Esophagus muscularis mucosa (tissue), 4 donors: ENCODE results near the gene VMA21. TPM values are rescaled to one million over a fixed set of nuclear protein-coding genes. Genes with fewer than 3 reads are reported as not detected.

Experiments
- DNase-seq: peaks from one replicate; pipeline ENCODE4 v3.0.0-alpha.2; 2017; ENCODE audit errors: extremely low spot score
- H3K27ac ChIP-seq, 4 donors: fragments of 200-600 bp; sonication (generic); replicated peaks in 1 of 4; 1 replicate in 3 of 4; 2 replicates in 1 of 4; pipeline ENCODE4 v1.5.1; 2016 to 2019; ENCODE audit warnings: mild to moderate bottlenecking in 1 of 4
- H3K27me3 ChIP-seq, 4 donors: fragments of 200-600 bp; sonication (generic); one replicate each; pipeline versions ENCODE4 v1.5.1 to v1.6.0; 2016 to 2019
- H3K36me3 ChIP-seq, 4 donors: fragments of 200-600 bp; sonication (generic); one replicate each; pipeline ENCODE4 v1.5.1; 2016 to 2019
- H3K4me1 ChIP-seq, 4 donors: fragments of 200-600 bp; sonication (generic); one replicate each; pipeline ENCODE4 v1.5.1; 2016 to 2019
- H3K4me3 ChIP-seq, 4 donors: fragments of 200-600 bp; sonication (generic); 1 replicate in 2 of 4; 2 replicates in 2 of 4; pipeline ENCODE4 v1.5.1; 2016 to 2019; ENCODE audit warnings: mild to moderate bottlenecking in 4 of 4, moderate library complexity in 1 of 4
- H3K9me3 ChIP-seq, 4 donors: fragments of 200-600 bp; sonication (generic); 1 replicate in 3 of 4; 2 replicates in 1 of 4; pipeline ENCODE4 v1.5.1; 2016 to 2019
- CTCF ChIP-seq, 3 experiments: fragments of 200-600 bp in 2 of 3; fragments of 450-650 bp in 1 of 3; sonication (generic) in 2 of 3; IDR thresholded peaks; one replicate each; pipeline ENCODE4 v1.5.1; 2017 to 2019; ENCODE audit warnings: antibody characterized with exemption in 3 of 3, mild to moderate bottlenecking in 2 of 3, moderate library complexity in 1 of 3
- EP300 ChIP-seq: sonication (generic); formaldehyde crosslinking; IDR thresholded peaks from one replicate; pipeline ENCODE4 v1.6.1; 2017; ENCODE audit warnings: antibody characterized with exemption
- POLR2A ChIP-seq: fragments of 450-650 bp; IDR thresholded peaks from one replicate; pipeline ENCODE4 v1.6.1; 2017; ENCODE audit warnings: antibody characterized with exemption, moderate library complexity, mild to moderate bottlenecking, low read depth
- POLR2AphosphoS5 ChIP-seq, 2 donors: sonication (generic); formaldehyde crosslinking; IDR thresholded peaks; one replicate each; pipeline ENCODE4 v1.6.1; 2017; ENCODE audit warnings: antibody characterized with exemption in 2 of 2
- WGBS: methylation state at CpG from one replicate; pipeline ENCODE4 v1.1.5; 2018; 5-methylcytosine and 5-hydroxymethylcytosine counted together
- intact Hi-C: fragments of 100-400 bp; cut with DNase I; formaldehyde crosslinking; loops from one replicate; pipeline ENCODE4 v1.15.1; 2023
- total RNA-seq, 4 donors: library from RNA; depleted of rRNA; stranded (reverse); fragments of >200 nt; gene quantifications; one replicate each; pipeline versions ENCODE4 v1.1.0 to v1.2.1, GENCODE V29; 2016

Gene VMA21
- total RNA-seq, 4 donors from 2014 or later, result 17.9 to 28.3 (median 24.3) TPM

GRCh38 chrX:151365579-151365978 is 31.4 kb upstream of the VMA21 start:
- WGBS, result 63% methylated on average over 2 of the region's 2 CpGs

GRCh38 chrX:151370906-151371305 is 26.1 kb upstream of the VMA21 start:
- H3K9me3 ChIP-seq, result no peaks in the 10 kb centered on the region
- H3K36me3 ChIP-seq, result no peaks in the 10 kb centered on the region
- no peak for DNase-seq
- peaks cover 0 to 9% (median 2%) of the 10 kb centered on the region in 4 donors for H3K27me3 ChIP-seq
- 49% methylated on average over 16 of the region's 21 CpGs for WGBS
- TF ChIP-seq POLR2A (no peak), POLR2AphosphoS5 (IDR thresholded peaks at IDR 0.05) (no peak)
- H3K4me1 ChIP-seq, result no peaks in the 10 kb centered on the region
- H3K27ac ChIP-seq, result no peak overlapping the region
- intact Hi-C loops, result no loop called here
- H3K4me3 ChIP-seq, result no peak overlapping the region

More at GRCh38 chrX:151365579-151365978, 31.4 kb upstream of the VMA21 start:
- Histone ChIP-seq H3K4me1 (no peaks in the 10 kb centered on the region), H3K27ac (no peak overlapping the region), H3K4me3 (no peak overlapping the region), H3K9me3 (no peaks in the 10 kb centered on the region), H3K36me3 (no peaks in the 10 kb centered on the region), H3K27me3 (peaks cover 0 to 2% (median 0%) of the 10 kb centered on the region in 4 donors)
- no peak for TF ChIP-seq POLR2AphosphoS5 (IDR thresholded peaks at IDR 0.05)
- intact Hi-C loops, result no loop called here
- DNase-seq, result no peak

- H3K4me3 ChIP-seq, result no peak overlapping the region
- H3K36me3 ChIP-seq, result no peaks in the 10 kb centered on the region
- intact Hi-C loops, result no loop called here
- TF ChIP-seq EP300 (no peak), CTCF (IDR thresholded peaks at IDR 0.05) (no peak), POLR2AphosphoS5 (IDR thresholded peaks at IDR 0.05) (no peak), POLR2A (no peak)
- peaks cover 0 to 6% (median 1%) of the 10 kb centered on the region in 4 donors for H3K4me1 ChIP-seq
- DNase-seq, result no peak
- no peak overlapping the region for H3K27ac ChIP-seq
- no peaks in the 10 kb centered on the region for H3K9me3 ChIP-seq
- no peaks in the 10 kb centered on the region for H3K27me3 ChIP-seq
- 66% methylated on average over 7 of the region's 7 CpGs for WGBS
Observed at GRCh38 chrX:151384807-151385206, 12.2 kb upstream of the VMA21 start.

- intact Hi-C loops, result no loop called here
- WGBS, result 50% methylated on average over 3 of the region's 3 CpGs
- H3K27me3 ChIP-seq, result no peaks in the 10 kb centered on the region
- TF ChIP-seq POLR2A (no peak), CTCF (IDR thresholded peaks at IDR 0.05) (no peak), EP300 (no peak), POLR2AphosphoS5 (IDR thresholded peaks at IDR 0.05) (no peak)
- no peak overlapping the region for H3K4me3 ChIP-seq
- DNase-seq, result no peak
- peak overlapping the region in 3 of 4 donors; percentile 36 to 55 (median 36) for H3K27ac ChIP-seq
- H3K36me3 ChIP-seq, result no peaks in the 10 kb centered on the region
- peaks cover 0 to 6% (median 1%) of the 10 kb centered on the region in 4 donors for H3K4me1 ChIP-seq
- no peaks in the 10 kb centered on the region for H3K9me3 ChIP-seq
Observed at GRCh38 chrX:151386838-151387459, 10.1 kb upstream of the VMA21 start.

GRCh38 chrX:151391722-151392121 is 5.3 kb upstream of the VMA21 start:
- H3K27ac ChIP-seq, result no peak overlapping the region
- H3K4me3 ChIP-seq, result no peak overlapping the region
- DNase-seq, result no peak
- H3K36me3 ChIP-seq, result no peaks in the 10 kb centered on the region
- H3K4me1 ChIP-seq, result peaks cover 9 to 13% (median 10%) of the 10 kb centered on the region in 4 donors
- no peak for TF ChIP-seq POLR2A
- TF ChIP-seq CTCF (IDR thresholded peaks at IDR 0.05), result no peak
- no peak for TF ChIP-seq EP300
- TF ChIP-seq POLR2AphosphoS5 (IDR thresholded peaks at IDR 0.05), result no peak
- intact Hi-C loops, result no loop called here
- no peaks in the 10 kb centered on the region for H3K9me3 ChIP-seq
- no peaks in the 10 kb centered on the region for H3K27me3 ChIP-seq
- 90% methylated on average over 16 of the region's 22 CpGs for WGBS

GRCh38 chrX:151393514-151393913 is 3.5 kb upstream of the VMA21 start:
- H3K4me3 ChIP-seq, result no peak overlapping the region
- no peaks in the 10 kb centered on the region for H3K9me3 ChIP-seq
- intact Hi-C loops, result no loop called here
- peaks cover 9 to 18% (median 16%) of the 10 kb centered on the region in 4 donors for H3K4me1 ChIP-seq
- 64% methylated on average over 1 of the region's 1 CpG for WGBS
- H3K36me3 ChIP-seq, result no peaks in the 10 kb centered on the region
- DNase-seq, result no peak
- no peak for TF ChIP-seq CTCF (IDR thresholded peaks at IDR 0.05)
- no peak for TF ChIP-seq EP300
- TF ChIP-seq POLR2A, result no peak
- no peak for TF ChIP-seq POLR2AphosphoS5 (IDR thresholded peaks at IDR 0.05)
- H3K27me3 ChIP-seq, result no peaks in the 10 kb centered on the region
- H3K27ac ChIP-seq, result no peak overlapping the region
